AG10803 (cell line): ENCODE measurements around the gene CD244.

Experiments used
- DNase-seq: peaks from one replicate; pipeline ENCODE4 v3.0.0; 2010; ENCODE audit warnings: low read depth
- H3K4me3 ChIP-seq: 2 replicates; pipeline ENCODE4 v1.5.1; 2011; ENCODE audit warnings: mild to moderate bottlenecking, low read length, control low read depth
- CTCF ChIP-seq: conservative IDR thresholded peaks from 2 replicates; pipeline ENCODE4 v1.5.1; 2011; ENCODE audit warnings: mild to moderate bottlenecking, low read length, control low read depth, inconsistent platforms

The CD244 gene

GRCh38 chr1:160821627-160822026, 41.1 kb downstream of the CD244 start:
- no peak for DNase-seq
- peak; percentile 22; the same call in 1 of the 2 replicates for TF ChIP-seq CTCF
- H3K4me3 ChIP-seq, result no peak overlapping the region

GRCh38 chr1:160819186-160819585, 43.5 kb downstream of the CD244 start:
- no peak overlapping the region for H3K4me3 ChIP-seq
- TF ChIP-seq CTCF, result no peak
- DNase-seq, result no peak

- DNase-seq, result no peak
- TF ChIP-seq CTCF, result no peak
- no peak overlapping the region for H3K4me3 ChIP-seq
Observed at GRCh38 chr1:160818207-160818937, 44.3 kb downstream of the CD244 start.

- no peak for TF ChIP-seq CTCF
- DNase-seq, result no peak
- H3K4me3 ChIP-seq, result no peak overlapping the region
Observed at GRCh38 chr1:160814856-160815255, 47.8 kb downstream of the CD244 start.

- H3K4me3 ChIP-seq, result no peak overlapping the region
Observed at GRCh38 chr1:160814316-160814715, 48.4 kb downstream of the CD244 start.

GRCh38 chr1:160813215-160813614, 49.5 kb downstream of the CD244 start:
- DNase-seq, result no peak
- TF ChIP-seq CTCF, result no peak
- no peak overlapping the region for H3K4me3 ChIP-seq

More at GRCh38 chr1:160814316-160814715, 48.4 kb downstream of the CD244 start:
- no peak for TF ChIP-seq CTCF
- DNase-seq, result no peak

GRCh38 chr1:160811147-160811546, 51.5 kb downstream of the CD244 start:
- H3K4me3 ChIP-seq, result no peak overlapping the region
- DNase-seq, result no peak

More at GRCh38 chr1:160811147-160811546, 51.5 kb downstream of the CD244 start:
- TF ChIP-seq CTCF, result no peak
